Astrocyte of the spinal cord (primary cell): ENCODE measurements around the gene CRISPLD2.
"Not testable (repeated sequence)": the region's sequence is repeated elsewhere in the genome, so short reads cannot be mapped to it uniquely, and the experiment has no call there.

Source experiments
- DNase-seq: peaks from one replicate; pipeline ENCODE4 v3.0.0; 2011; ENCODE audit warnings: low read depth, low spot score
- H3K4me3 ChIP-seq: 2 replicates; pipeline ENCODE4 v1.5.1; 2011; ENCODE audit warnings: low read depth, mild to moderate bottlenecking, low read length, moderate library complexity
- in situ Hi-C: cut with HindIII; loops from 2 replicates; pipeline ENCODE4 v1.10.0; 2017; ENCODE audit warnings: low sequenced_read_pairs
- TF ChIP-seq, protein P1 (sequence below): IDR thresholded peaks from 2 replicates; pipeline ENCODE4 v1.5.1; 2012; ENCODE audit warnings: low read depth, mild to moderate bottlenecking, low read length, inconsistent platforms

The CRISPLD2 gene

DNA sequence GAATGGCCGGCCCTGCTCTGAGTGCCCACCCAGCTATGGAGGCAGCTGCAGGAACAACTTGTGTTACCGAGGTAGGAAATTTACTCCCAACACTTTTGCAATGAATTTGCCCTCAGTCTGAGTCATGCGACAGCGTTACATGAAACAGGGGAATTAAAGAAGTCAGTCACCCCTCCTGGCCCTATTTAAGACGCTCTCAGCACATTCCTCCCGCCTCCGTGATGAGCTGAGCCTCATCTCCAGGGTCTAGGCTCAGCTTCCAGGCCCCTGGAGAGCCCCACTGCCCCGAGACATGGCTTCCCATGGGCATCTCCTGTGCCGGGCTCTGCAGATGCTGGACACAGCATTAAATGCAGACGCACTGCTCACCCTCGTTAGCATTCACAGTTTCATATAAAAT, 35.0 kb downstream of the CRISPLD2 start:
- in situ Hi-C loops: no loop called here
- H3K4me3 ChIP-seq: no peak overlapping the region
- TF ChIP-seq, protein P1, sequence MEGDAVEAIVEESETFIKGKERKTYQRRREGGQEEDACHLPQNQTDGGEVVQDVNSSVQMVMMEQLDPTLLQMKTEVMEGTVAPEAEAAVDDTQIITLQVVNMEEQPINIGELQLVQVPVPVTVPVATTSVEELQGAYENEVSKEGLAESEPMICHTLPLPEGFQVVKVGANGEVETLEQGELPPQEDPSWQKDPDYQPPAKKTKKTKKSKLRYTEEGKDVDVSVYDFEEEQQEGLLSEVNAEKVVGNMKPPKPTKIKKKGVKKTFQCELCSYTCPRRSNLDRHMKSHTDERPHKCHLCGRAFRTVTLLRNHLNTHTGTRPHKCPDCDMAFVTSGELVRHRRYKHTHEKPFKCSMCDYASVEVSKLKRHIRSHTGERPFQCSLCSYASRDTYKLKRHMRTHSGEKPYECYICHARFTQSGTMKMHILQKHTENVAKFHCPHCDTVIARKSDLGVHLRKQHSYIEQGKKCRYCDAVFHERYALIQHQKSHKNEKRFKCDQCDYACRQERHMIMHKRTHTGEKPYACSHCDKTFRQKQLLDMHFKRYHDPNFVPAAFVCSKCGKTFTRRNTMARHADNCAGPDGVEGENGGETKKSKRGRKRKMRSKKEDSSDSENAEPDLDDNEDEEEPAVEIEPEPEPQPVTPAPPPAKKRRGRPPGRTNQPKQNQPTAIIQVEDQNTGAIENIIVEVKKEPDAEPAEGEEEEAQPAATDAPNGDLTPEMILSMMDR: no peak
- peak; percentile 37 for DNase-seq

DNA sequence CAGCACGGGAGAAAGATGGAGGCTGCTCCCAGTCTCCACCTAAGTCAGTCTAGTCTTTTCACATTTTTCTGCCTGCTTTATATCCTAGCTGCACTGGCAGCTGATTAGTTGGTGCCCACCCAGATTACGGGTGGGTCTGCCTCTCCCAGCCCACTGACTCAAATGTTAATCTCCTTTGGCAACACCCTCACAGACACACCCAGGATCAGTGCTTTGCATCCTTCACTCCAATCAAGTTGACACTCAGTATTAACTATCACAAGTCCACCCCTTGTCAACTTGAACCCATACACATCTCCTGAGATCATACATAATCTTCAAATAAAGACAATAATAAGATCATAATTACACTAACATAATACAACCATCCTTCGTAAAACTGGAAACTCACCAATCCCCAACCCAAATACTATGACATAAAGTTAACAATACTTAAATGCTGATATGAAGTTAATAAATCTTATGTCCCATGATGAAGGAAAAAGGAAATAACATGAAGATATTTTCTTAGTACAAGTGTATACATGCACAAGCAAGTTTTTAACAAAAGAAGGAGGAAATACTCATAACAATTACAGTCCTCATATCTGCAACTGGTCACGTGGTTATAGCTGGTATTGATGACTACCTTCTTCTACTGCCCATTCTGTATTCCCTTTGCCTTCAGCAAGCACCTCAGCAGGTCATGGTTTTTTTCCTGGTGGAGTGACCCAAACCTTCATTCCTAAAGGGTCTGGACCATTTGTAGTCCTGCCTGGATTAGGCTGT, 35.8 kb downstream of the CRISPLD2 start:
- in situ Hi-C loops, H3K4me3 ChIP-seq, DNase-seq: not testable (repeated sequence)

DNA sequence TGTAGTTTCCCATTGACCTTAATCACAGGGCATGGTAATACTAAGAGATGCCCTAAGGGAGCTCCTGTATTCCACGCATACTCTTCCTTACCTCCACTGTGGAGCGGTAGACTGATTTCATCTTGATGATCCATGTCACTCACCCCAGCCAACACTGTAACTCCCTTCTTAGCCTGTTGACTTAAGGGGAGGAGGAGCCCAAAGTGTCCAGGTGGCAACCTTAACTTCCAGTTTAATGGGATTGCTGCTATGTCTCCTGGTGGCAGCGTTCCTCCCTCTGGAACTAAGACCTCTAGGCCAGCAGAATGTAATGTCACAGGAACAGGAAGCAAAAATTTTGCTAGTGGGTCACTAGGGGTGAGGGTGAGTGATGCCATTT, 36.4 kb downstream of the CRISPLD2 start:
- DNase-seq, H3K4me3 ChIP-seq, in situ Hi-C loops: not testable (repeated sequence)

DNA sequence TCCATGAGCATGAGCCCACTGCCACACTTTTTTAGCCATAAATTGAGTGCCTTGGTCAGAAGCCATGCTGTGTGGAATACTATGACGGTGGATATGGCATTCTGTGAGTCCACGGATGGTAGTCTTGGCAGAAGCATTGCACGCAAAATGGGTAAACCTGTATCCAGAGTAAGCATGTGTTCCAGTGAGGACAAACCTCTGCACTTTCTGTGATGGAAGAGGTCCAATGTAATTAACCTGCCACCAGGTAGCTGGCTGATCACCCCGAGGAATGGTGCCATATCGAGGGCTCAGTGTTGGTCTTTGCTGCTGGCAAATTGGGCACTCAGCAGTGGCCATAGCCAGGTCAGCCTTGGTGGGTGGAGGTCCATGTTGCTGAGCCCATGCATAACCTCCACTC, 37.0 kb downstream of the CRISPLD2 start:
- DNase-seq, in situ Hi-C loops, H3K4me3 ChIP-seq: not testable (repeated sequence)

DNA sequence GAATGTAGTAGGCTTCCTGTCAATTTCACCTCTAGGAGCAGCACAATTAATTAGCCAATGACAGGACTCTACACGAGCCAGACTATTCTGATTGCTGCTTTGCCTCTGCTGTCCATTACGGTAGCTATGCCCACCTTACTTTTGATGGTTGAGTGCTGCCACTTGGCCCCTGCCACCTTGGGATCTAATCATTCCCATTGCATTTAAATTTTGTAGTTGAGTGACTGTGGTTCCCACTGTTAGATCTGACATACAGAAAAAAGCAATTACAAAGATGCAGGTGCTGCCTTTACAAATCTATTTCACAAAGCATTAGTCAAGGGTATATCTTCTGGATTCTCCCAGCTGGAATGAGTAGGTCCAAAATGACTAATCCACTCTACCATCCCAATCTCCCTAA, 39.9 kb downstream of the CRISPLD2 start:
- DNase-seq: no peak
- TF ChIP-seq, protein P1: no peak
- H3K4me3 ChIP-seq: no peak overlapping the region
- in situ Hi-C loops: no loop called here

DNA sequence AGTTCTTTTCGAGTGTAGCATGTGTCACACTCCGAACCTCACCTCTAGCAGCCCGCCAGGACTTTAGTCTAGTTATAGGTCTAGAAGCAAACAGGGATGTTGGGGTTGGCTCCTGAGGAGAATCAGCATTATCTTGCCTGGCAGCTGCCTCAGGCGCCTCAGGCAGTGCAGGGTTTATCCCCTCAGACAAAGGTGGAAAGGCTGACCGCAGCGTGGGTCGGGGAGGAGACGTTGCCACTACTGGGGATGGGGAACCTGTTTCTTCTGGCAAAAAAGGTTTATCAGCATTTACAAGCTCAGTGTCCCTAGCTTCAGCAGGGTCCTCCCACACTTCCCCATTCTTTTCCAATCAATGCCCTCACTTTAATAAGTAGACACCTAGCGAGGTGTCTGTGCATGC, 40.6 kb downstream of the CRISPLD2 start:
- H3K4me3 ChIP-seq: no peak overlapping the region
- in situ Hi-C loops: no loop called here
- DNase-seq: no peak
- TF ChIP-seq, protein P1: no peak

DNA sequence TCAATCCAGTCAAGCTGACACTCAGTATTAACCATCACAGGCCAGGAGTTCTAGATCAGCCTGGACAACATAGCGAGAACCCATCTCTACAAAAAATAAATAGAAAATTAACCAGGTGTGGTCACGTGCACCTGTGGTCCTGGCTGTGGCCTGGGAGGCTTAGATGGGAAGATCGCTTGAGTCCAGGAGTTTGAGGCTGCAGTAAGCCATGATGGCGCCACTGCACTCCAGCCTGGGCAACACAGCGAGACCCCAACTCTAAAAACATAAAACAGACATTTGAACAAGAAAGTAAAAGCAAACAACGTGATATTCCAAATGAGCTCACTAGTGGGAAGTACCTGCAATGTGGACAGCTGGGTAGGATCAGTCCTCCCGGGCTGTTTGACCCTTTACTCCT, 41.9 kb downstream of the CRISPLD2 start:
- H3K4me3 ChIP-seq: no peak overlapping the region
- TF ChIP-seq, protein P1: no peak
- in situ Hi-C loops: no loop called here
- no peak for DNase-seq

DNA sequence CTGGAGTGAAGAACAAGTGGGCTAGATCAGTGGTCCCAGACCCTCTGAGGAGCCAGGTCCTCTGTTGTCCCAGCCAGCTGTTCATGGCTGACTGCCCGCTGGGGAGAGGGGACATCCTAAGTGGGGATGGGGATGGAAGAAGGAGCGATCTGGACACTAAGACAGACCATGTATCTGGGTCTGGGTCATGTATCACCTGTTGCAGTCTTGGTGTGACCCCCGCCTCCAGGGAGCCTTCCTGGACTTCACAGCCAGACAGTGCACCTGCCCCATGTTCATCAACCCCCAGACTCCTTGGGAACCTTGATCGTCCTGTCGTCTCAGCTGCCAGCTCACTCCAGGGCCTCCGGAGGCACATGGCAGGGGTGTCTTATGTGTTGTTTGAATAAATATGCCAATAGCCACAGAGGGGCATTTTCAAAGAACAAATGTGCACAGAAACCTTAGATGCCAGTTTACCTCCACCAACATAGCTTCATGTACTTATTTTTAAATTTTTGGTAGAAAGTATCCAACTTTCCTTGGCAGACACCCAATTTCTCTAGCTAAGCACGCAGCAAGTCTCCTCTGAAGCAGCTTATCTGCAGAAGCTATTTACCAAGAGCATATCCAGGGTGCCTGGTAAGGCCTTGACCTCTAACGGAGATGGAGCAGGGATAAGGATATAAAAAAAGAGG, 43.2 kb downstream of the CRISPLD2 start:
- TF ChIP-seq, protein P1: no peak
- DNase-seq: no peak
- no peak overlapping the region for H3K4me3 ChIP-seq
- in situ Hi-C loops: no loop called here
